Fibroblast of villous mesenchyme (primary cell): ENCODE results near the gene DALRD3. TPM values are rescaled to one million over a fixed set of nuclear protein-coding genes. Genes with fewer than 3 reads are reported as not detected.

Source experiments
- DNase-seq: peaks from one replicate; pipeline ENCODE4 v3.0.0-alpha.2; 2010; ENCODE audit warnings: low read depth
- H3K4me3 ChIP-seq: 2 replicates; pipeline ENCODE4 v1.5.1; 2011; ENCODE audit warnings: low read depth, mild to moderate bottlenecking, low read length
- CTCF ChIP-seq: IDR thresholded peaks from 2 replicates; pipeline ENCODE4 v1.5.1; 2012; ENCODE audit warnings: low read depth, mild to moderate bottlenecking, low read length; ENCODE audit not compliant: insufficient read depth
- total RNA-seq: library from RNA; depleted of rRNA; stranded (reverse); fragments of >200 nt; gene quantifications from 2 replicates; pipeline ENCODE4 v1.2.3, GENCODE V29; 2012

The DALRD3 gene
- total RNA-seq, 1 donor = 40.6 TPM

DNA sequence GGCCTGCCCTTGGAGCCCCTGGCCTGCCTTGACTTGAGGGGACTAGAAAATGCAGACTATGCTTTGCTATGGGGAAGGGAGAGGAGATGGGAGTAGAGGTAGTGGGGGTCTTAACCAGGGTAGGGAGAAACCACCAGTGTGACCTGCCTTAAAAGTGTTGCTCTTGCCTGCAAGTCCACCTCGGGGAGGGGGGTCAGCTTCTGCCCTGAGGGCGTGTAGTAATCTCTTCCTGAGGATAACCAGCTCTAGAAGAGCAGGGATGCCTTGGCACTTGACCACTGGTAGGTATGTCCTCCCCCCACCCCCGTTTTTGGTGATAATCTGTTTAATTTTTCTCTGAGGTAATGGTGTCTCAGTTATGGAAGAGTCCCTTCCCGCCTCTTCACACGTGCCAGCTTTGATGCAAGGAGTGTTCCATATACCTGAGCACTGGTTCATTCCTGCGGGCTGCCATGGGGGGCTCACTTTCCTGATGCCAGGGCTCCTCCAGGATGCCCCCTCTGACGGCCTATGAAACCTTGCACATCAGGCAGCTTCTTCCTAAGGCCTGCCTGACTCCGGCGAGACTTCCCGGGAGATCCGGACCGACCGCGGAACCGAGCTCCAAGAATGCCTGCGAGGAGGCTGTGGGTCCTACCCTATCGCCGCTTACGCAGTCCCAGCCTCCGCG is 29.1 kb downstream of the DALRD3 start:
- H3K4me3 ChIP-seq = peak overlapping the region; percentile 79
- DNase-seq = peak; percentile 10
- no peak for TF ChIP-seq CTCF

GRCh38 chr3:48985831-48986376 is 32.5 kb downstream of the DALRD3 start:
- DNase-seq = no peak
- H3K4me3 ChIP-seq = no peak overlapping the region
- no peak for TF ChIP-seq CTCF

DNA sequence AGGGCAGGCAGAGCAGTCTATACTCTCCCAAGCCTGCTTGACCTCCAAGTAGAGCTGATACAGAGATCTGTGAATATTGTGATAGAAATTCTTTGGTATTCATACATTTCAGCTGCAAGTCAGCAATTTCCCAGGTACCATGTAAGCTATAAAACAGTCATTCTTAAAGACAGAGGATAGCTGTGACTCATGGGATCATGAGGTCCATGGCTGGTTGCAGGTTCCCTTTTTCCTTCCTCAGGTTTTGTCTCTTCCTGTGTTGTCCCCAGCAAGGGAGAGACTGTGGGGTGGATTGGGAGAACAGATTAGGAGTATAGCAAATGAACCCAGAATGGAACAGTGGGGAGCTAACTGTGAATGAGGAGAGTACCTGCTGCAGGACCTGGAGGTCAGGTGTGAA is 33.7 kb downstream of the DALRD3 start:
- TF ChIP-seq CTCF = no peak
- DNase-seq = no peak
- H3K4me3 ChIP-seq = no peak overlapping the region

GRCh38 chr3:48983096-48983495 is 35.3 kb downstream of the DALRD3 start:
- DNase-seq = no peak
- no peak overlapping the region for H3K4me3 ChIP-seq
- TF ChIP-seq CTCF = no peak

DNA sequence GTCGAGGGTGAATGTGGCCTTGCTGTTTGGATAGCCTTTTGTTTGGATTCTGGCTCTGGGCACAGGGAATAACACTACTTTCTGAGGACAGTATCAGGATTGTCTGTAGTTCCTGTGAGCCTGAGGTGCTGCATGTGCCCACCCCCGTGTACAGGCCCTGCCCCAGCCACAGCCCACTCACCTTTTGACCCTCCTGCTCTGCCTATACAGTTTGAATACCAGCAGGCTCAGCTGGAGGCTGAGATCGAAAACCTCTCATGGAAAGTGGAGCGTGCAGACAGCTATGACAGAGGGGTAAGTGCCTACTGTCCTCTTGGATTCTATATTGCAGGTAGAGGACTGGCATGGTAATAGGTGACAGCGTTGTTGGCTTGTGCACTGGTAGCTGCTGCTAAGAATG is 35.7 kb downstream of the DALRD3 start:
- DNase-seq = no peak
- no peak for TF ChIP-seq CTCF
- H3K4me3 ChIP-seq = no peak overlapping the region

DNA sequence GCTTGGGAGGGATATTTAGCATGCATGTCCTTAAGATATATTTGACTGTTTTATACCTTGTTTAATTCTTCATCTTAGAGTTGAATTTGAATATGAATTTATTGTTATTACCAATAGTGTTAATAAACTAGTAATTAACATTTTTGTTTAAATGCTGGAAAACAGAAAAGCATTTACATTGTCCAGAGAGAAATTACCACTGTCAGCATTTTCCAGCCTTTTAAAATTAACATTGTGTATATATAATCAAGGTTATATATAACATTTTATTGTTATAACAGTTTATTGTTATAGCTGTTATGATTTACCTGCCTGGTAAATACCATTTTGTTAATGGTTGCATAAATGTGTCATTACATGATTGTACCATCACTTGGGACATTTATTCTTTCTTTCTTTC is 36.4 kb downstream of the DALRD3 start:
- DNase-seq = no peak
- no peak for TF ChIP-seq CTCF

GRCh38 chr3:48980295-48980694 is 38.1 kb downstream of the DALRD3 start:
- DNase-seq = no peak
- no peak for TF ChIP-seq CTCF
- no peak overlapping the region for H3K4me3 ChIP-seq

More for the DNA sequence above, 36.4 kb downstream of the DALRD3 start:
- no peak overlapping the region for H3K4me3 ChIP-seq
